Measurements from ENCODE around the gene RBP4. TPM values are rescaled to one million over a fixed set of nuclear protein-coding genes. Genes with fewer than 3 reads are reported as not detected.

The RBP4 gene
- total RNA-seq: not detected

DNA sequence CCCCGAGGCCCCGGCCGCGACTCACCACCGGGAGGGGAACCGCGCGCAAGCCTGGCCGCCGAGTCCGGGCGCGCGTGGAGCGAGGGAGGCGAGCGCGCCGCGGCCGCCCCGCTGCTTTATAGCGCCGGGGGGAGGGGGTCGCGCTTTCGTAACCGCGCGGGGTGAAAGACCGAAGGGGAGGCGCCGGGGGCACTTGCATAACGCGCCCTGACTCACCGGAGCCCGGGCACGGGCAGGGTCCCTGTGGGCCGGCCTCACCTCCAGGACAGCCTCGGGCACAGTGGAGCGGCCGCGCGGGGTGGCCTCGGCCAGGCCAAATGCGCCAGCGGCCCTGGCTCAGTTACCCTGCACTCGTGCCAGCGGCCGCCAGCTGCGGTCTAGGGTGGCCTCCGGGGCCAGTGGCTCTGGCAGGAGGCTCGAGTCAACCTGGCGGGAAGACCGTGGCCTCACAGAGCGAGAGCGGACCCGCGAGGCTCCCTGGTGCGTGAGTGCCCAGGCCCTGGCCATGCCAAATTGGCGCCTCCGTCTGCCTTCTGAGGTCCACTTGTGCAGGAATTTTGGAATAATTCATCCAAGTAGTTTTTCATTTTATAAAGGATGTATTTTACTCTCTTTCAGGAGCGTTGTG is at the start of gene RBP4:
TSS of gene RBP4 (minus strand) at position 90 of the 628 bp plus-strand sequence. CDS start 207 bp downstream, outside the sequence.
- no peak for DNase-seq
- no peak within 1 kb of the TSS for H3K27ac Mint-ChIP-seq
- ChIA-PET POLR2A (no interaction called here), CTCF (no interaction called here)
- no peak within 1 kb of the TSS for H3K4me3 Mint-ChIP-seq
- peaks cover 57% of the 10 kb centered on the region for H3K27me3 Mint-ChIP-seq
- no peaks in the 10 kb centered on the region for H3K36me3 Mint-ChIP-seq (ENCODE audit: low read depth)
- H3K9me3 Mint-ChIP-seq: no peaks in the 10 kb centered on the region
- H3K4me1 Mint-ChIP-seq: no peaks in the 10 kb centered on the region

GRCh38 chr10:93639791-93640190 is 38.8 kb upstream of the RBP4 start:
- no peaks in the 10 kb centered on the region for H3K36me3 Mint-ChIP-seq (ENCODE audit: low read depth)
- DNase-seq: no peak
- ChIA-PET CTCF (no interaction called here), POLR2A (no interaction called here)
- H3K4me3 Mint-ChIP-seq: no peak overlapping the region
- no peaks in the 10 kb centered on the region for H3K4me1 Mint-ChIP-seq
- no peaks in the 10 kb centered on the region for H3K9me3 Mint-ChIP-seq
- H3K27me3 Mint-ChIP-seq: peaks cover 15% of the 10 kb centered on the region
- H3K27ac Mint-ChIP-seq: no peak overlapping the region

DNA sequence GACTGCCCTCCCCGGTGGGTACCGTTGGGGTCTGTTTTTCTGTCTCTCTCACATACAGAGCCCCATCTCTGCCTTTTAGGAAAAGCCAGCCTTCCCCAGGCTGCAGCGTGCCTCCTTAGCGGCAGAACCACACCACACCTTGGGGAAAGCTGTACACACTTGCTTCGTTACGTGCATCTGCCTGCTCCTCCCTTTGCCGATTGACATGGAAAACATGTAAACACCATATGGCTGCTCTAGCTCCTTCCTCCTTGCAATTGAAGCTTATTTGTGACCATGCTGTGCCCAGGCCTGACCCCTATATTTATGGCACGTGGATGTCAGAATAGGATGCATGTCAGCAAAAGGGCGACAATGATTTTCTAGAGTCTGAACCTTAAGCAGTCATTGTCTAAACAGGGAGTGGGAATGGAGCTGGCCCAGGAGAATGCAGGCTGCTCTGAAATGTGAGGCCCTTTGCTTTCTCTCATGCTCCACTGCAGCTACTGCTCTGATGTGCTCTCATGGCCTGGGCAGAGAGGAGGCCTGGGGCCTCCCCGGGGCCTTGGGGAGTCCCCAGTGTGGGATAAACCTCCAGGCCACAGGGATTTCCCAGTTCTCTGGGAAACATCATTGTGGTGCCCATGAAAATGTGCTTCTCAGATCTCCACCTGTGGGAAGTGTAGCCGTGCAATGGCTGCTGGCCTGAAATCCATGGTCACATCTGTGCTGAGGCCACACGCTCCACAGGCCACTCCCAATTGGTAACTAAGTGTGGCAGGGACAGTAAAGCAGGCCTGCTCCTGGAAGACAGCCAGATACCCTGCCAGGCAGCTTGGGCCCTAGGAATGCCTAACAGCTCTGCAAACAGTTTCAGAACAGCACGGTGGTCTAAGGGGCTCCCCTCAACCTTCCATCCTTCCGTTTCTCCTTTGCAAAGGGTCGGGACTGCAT is 29.9 kb upstream of the RBP4 start:
- Mint-ChIP-seq H3K9me3 (no peaks in the 10 kb centered on the region), H3K27ac (no peak overlapping the region), H3K36me3 (ENCODE audit: low read depth) (no peaks in the 10 kb centered on the region), H3K4me3 (no peak overlapping the region), H3K27me3 (peaks cover 3% of the 10 kb centered on the region), H3K4me1 (no peaks in the 10 kb centered on the region)
- CTCF ChIA-PET: no interaction called here
- DNase-seq: no peak
- POLR2A ChIA-PET: no interaction called here

DNA sequence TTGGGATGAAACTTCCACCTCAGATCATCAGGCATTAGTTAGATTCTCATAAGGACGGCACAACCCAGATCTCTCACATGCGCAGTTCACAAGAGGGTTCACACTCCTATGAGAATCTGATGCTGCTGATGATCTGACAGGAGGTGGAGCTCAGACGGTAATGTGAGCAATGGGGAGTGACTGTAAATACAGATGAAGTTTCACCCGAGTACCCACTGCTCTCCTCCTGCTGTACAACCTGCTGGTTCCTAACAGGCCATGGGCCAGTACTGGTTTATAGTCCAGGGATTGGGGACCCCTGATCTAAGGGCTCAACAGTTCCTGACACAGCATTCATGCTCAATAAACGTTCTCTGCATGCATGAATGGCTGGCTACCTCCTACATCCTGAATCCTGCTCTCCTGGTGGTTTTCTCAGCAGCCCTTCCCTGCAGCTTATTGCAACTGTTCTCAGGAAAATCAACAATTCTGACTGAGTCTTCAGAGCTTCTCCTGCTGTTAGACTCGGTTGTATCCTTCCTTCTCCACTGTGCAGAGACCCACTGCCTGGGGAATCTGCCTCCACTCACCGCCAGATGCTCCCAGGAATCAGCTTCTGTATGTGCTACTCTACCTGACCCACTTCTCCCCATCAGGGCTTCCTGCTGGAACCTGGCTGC is 28.7 kb upstream of the RBP4 start:
- H3K4me3 Mint-ChIP-seq: no peak overlapping the region
- H3K27me3 Mint-ChIP-seq: peaks cover 5% of the 10 kb centered on the region
- DNase-seq: no peak
- H3K27ac Mint-ChIP-seq: no peak overlapping the region
- H3K4me1 Mint-ChIP-seq: no peaks in the 10 kb centered on the region
- no peaks in the 10 kb centered on the region for H3K9me3 Mint-ChIP-seq
- CTCF ChIA-PET: no interaction called here
- no peaks in the 10 kb centered on the region for H3K36me3 Mint-ChIP-seq (ENCODE audit: low read depth)
- POLR2A ChIA-PET: no interaction called here

- Mint-ChIP-seq H3K27ac (no peak overlapping the region), H3K9me3 (no peaks in the 10 kb centered on the region), H3K36me3 (ENCODE audit: low read depth) (no peaks in the 10 kb centered on the region), H3K27me3 (peaks cover 9% of the 10 kb centered on the region), H3K4me1 (no peaks in the 10 kb centered on the region), H3K4me3 (no peak overlapping the region)
- ChIA-PET POLR2A (no interaction called here), CTCF (no interaction called here)
- no peak for DNase-seq
These were observed 27.8 kb upstream of the RBP4 start for GRCh38 chr10:93628858-93629257.

GRCh38 chr10:93622942-93623341 is 21.9 kb upstream of the RBP4 start:
- Mint-ChIP-seq H3K9me3 (no peaks in the 10 kb centered on the region), H3K36me3 (ENCODE audit: low read depth) (no peaks in the 10 kb centered on the region), H3K27ac (no peak overlapping the region), H3K4me1 (no peaks in the 10 kb centered on the region), H3K4me3 (no peak overlapping the region), H3K27me3 (peaks cover 24% of the 10 kb centered on the region)
- DNase-seq: no peak
- ChIA-PET POLR2A (no interaction called here), CTCF (no interaction called here)

GRCh38 chr10:93620925-93621324 is 19.9 kb upstream of the RBP4 start:
- DNase-seq: no peak
- H3K27me3 Mint-ChIP-seq: peaks cover 24% of the 10 kb centered on the region
- H3K27ac Mint-ChIP-seq: no peak overlapping the region
- H3K9me3 Mint-ChIP-seq: no peaks in the 10 kb centered on the region
- H3K36me3 Mint-ChIP-seq (ENCODE audit: low read depth): no peaks in the 10 kb centered on the region
- no peaks in the 10 kb centered on the region for H3K4me1 Mint-ChIP-seq
- ChIA-PET CTCF (no interaction called here), POLR2A (no interaction called here)
- H3K4me3 Mint-ChIP-seq: no peak overlapping the region

DNA sequence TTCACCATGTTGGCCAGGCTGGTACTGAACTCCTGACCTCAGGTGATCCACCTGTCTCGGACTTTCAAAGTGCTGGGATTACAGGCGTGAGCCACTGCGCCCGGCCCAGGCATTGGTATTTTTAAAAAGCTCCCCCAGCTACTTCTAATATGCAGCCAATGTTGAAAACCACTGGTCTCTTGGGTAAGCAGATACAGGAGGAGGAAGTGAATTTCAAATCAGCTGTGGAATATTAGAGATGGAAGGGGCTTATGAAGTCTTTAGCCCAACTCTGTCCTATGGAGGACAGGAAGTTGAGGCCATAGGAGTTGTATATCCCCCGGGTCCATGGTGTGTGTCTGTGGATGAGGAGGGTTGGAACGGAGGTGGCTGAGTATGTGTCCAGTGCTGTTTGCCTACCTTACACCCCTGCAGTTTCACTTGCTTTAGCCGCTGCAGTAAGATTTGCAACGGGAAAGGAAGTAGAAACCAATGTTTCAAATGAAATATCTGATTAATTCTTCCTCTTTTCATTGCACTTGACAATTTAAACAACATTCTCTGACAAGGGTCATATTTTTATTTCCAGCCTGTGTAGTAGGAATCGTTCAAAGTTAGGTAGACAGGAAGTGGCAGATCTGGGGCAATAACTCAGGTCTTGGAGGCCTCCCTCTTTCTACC is 14.7 kb upstream of the RBP4 start:
- no peaks in the 10 kb centered on the region for H3K4me1 Mint-ChIP-seq
- ChIA-PET POLR2A (no interaction called here), CTCF (no interaction called here)
- no peak overlapping the region for H3K4me3 Mint-ChIP-seq
- H3K27ac Mint-ChIP-seq: no peak overlapping the region
- no peaks in the 10 kb centered on the region for H3K9me3 Mint-ChIP-seq
- H3K36me3 Mint-ChIP-seq (ENCODE audit: low read depth): no peaks in the 10 kb centered on the region
- no peaks in the 10 kb centered on the region for H3K27me3 Mint-ChIP-seq
- no peak for DNase-seq

GRCh38 chr10:93614101-93614825 is 13.2 kb upstream of the RBP4 start:
- Mint-ChIP-seq H3K4me3 (no peak overlapping the region), H3K27ac (no peak overlapping the region), H3K4me1 (no peaks in the 10 kb centered on the region), H3K27me3 (no peaks in the 10 kb centered on the region), H3K36me3 (ENCODE audit: low read depth) (no peaks in the 10 kb centered on the region), H3K9me3 (no peaks in the 10 kb centered on the region)
- ChIA-PET CTCF (no interaction called here), POLR2A (no interaction called here)
- no peak for DNase-seq

DNA sequence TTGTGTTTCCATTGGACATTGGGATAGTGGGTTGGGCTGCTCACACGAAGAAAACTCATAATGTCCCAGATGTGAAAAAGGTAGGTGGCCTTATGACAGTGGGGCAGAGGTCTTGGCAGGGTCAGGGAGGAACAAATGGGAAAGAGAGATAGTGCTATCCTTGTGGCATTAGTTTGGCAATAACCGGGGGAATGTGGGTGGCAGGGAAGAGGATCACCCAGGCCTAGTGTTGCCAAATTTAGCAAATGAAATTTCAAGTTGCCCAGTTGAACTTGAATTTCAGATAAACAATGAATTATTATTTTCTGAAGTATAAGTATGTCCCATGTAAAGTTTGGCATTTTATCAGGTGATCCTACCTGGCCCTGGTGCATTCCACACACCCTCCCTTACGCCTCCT is 12.1 kb upstream of the RBP4 start:
- DNase-seq: no peak
- CTCF ChIA-PET: no interaction called here
- H3K27ac Mint-ChIP-seq: no peak overlapping the region

GRCh38 chr10:93612311-93612710 is 11.3 kb upstream of the RBP4 start, which contains the start of gene PDE6C:
TSS of gene PDE6C (plus strand) at chr10:93612537. CDS start at chr10:93612726, 189 bp downstream.
- no peaks in the 10 kb centered on the region for H3K36me3 Mint-ChIP-seq (ENCODE audit: low read depth)
- peaks cover 5% of the 10 kb centered on the region for H3K27me3 Mint-ChIP-seq
- H3K27ac Mint-ChIP-seq: no peak within 1 kb of the TSS
- no peak within 1 kb of the TSS for H3K4me3 Mint-ChIP-seq
- no peaks in the 10 kb centered on the region for H3K4me1 Mint-ChIP-seq
- no peaks in the 10 kb centered on the region for H3K9me3 Mint-ChIP-seq
- no peak for DNase-seq
- ChIA-PET CTCF (interaction anchor here (1.1 kb wide), 1 partner anchor 20 kb away, joined by 3 read pairs; no protein-coding TSS in a partner anchor), POLR2A (no interaction called here)

More for the DNA sequence above, 12.1 kb upstream of the RBP4 start:
- no peaks in the 10 kb centered on the region for H3K4me1 Mint-ChIP-seq
- no peak overlapping the region for H3K4me3 Mint-ChIP-seq
- POLR2A ChIA-PET: no interaction called here
- no peaks in the 10 kb centered on the region for H3K36me3 Mint-ChIP-seq (ENCODE audit: low read depth)
- H3K27me3 Mint-ChIP-seq: peaks cover 3% of the 10 kb centered on the region
- H3K9me3 Mint-ChIP-seq: no peaks in the 10 kb centered on the region

GRCh38 chr10:93608421-93608820 is 7.4 kb upstream of the RBP4 start:
- ChIA-PET CTCF (no interaction called here), POLR2A (no interaction called here)
- H3K4me3 Mint-ChIP-seq: no peak overlapping the region
- DNase-seq: no peak
- H3K9me3 Mint-ChIP-seq: no peaks in the 10 kb centered on the region
- H3K4me1 Mint-ChIP-seq: no peaks in the 10 kb centered on the region
- peaks cover 31% of the 10 kb centered on the region for H3K27me3 Mint-ChIP-seq
- H3K36me3 Mint-ChIP-seq (ENCODE audit: low read depth): no peaks in the 10 kb centered on the region
- H3K27ac Mint-ChIP-seq: no peak overlapping the region

DNA sequence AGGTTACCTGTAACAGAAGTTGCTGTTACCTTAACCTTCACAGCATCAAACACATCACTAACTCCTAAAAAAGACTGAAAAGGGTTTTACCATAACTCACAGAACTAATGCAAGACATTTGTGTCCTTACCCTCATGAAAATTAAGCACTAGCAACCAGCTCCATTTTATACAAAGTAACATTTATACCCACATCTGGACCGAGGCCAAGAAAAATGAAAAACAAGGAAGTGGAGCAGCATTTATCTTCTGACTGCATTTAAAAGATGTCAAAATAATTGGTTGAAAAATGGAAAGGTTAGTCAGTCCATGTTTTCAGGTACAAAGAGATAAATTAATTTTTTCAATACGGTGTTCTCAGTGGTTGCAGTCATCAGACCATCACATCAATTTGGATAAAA is 3.1 kb upstream of the RBP4 start:
- DNase-seq: no peak
- Mint-ChIP-seq H3K27me3 (peaks cover 62% of the 10 kb centered on the region), H3K36me3 (ENCODE audit: low read depth) (no peaks in the 10 kb centered on the region), H3K9me3 (no peaks in the 10 kb centered on the region), H3K4me1 (no peaks in the 10 kb centered on the region), H3K27ac (no peak overlapping the region), H3K4me3 (no peak overlapping the region)
- CTCF ChIA-PET: no interaction called here
- POLR2A ChIA-PET: no interaction called here

Data from activated CD4-positive, alpha-beta memory T cell treated with anti-CD3 and anti-CD28 coated beads, Interleukin-2, amount 10 ng/mL, durations not matched to agents 7 days and 5 days (primary cell).